ENCODE data around the gene ASXL1. TPM values are rescaled to one million over a fixed set of nuclear protein-coding genes. Genes with fewer than 3 reads are reported as not detected.

The ASXL1 gene
- polyA plus RNA-seq, 3 donors = 1.8 to 47.1 (median 2.8) TPM

GRCh38 chr20:32440069-32440757 is 82.1 kb downstream of the ASXL1 start:
- Histone ChIP-seq H3K4me2 (replicated peaks; ENCODE audit: extremely low read depth, low read length, poor library complexity, severe bottlenecking) (no peak overlapping the region), H3K4me3 (replicated peaks in 1 of 3; ENCODE audit: low read depth in 2 of 3, low read length in 3 of 3) (no peak overlapping the region), H3K4me1 (ENCODE audit: control insufficient read depth in 1 of 2, insufficient read depth in 2 of 2, low read length in 2 of 2) (no peaks in the 10 kb centered on the region), H2AFZ (ENCODE audit: insufficient read depth, low read depth, low read length, poor library complexity, severe bottlenecking) (no peak overlapping the region), H3K27ac (ENCODE audit: low read depth in 1 of 2, low read length in 2 of 2) (no peak overlapping the region), H3K9ac (ENCODE audit: insufficient read depth, low read length, poor library complexity, severe bottlenecking) (no peak overlapping the region), H3K9me3 (replicated peaks in 1 of 2; ENCODE audit: control insufficient read depth in 1 of 2, insufficient read depth in 1 of 2, low read length in 2 of 2) (no peaks in the 10 kb centered on the region), H3K79me2 (ENCODE audit: insufficient read depth, low read length) (no peaks in the 10 kb centered on the region), H3K27me3 (ENCODE audit: control insufficient read depth in 2 of 2, insufficient read depth in 2 of 2, low read length in 2 of 2) (no peaks in the 10 kb centered on the region), H4K20me1 (ENCODE audit: insufficient read depth, low read length) (no peaks in the 10 kb centered on the region), H3K36me3 (replicated peaks in 1 of 2; ENCODE audit: control insufficient read depth in 1 of 2, insufficient read depth in 2 of 2, low read length in 2 of 2) (peaks cover 49 to 96% of the 10 kb centered on the region in 2 donors)
- Mint-ChIP-seq H3K4me3 (no peak overlapping the region), H3K27ac (no peak overlapping the region), H3K4me1 (no peaks in the 10 kb centered on the region), H3K36me3 (peaks cover 61 to 64% of the 10 kb centered on the region in 2 donors), H3K27me3 (ENCODE audit: low read depth in 3 of 3) (no peaks in the 10 kb centered on the region), H3K9me3 (no peaks in the 10 kb centered on the region)
- DNase-seq = no peak
- intact Hi-C loops (cut with micrococcal nuclease) = no loop called here
- TF ChIP-seq CTCF (IDR thresholded peaks at IDR 0.05) = no peak
- WGBS (ENCODE audit: insufficient coverage) = 85% methylated on average over 4 of the region's 6 CpGs

GRCh38 chr20:32440758-32441078 is 82.6 kb downstream of the ASXL1 start:
- no peak overlapping the region for H3K4me3 ChIP-seq (replicated peaks in 1 of 3; ENCODE audit: low read depth in 2 of 3, low read length in 3 of 3)
- H3K4me1 ChIP-seq (ENCODE audit: control insufficient read depth in 1 of 2, insufficient read depth in 2 of 2, low read length in 2 of 2) = no peaks in the 10 kb centered on the region
- no peak for DNase-seq
- no peak overlapping the region for H3K4me3 Mint-ChIP-seq
- WGBS (ENCODE audit: insufficient coverage) = no CpG with 5 or more reads among the region's 4 CpGs
- peaks cover 61 to 64% of the 10 kb centered on the region in 2 donors for H3K36me3 Mint-ChIP-seq
- H3K9me3 ChIP-seq (replicated peaks in 1 of 2; ENCODE audit: control insufficient read depth in 1 of 2, insufficient read depth in 1 of 2, low read length in 2 of 2) = no peaks in the 10 kb centered on the region
- no peak overlapping the region for H3K9ac ChIP-seq (ENCODE audit: insufficient read depth, low read length, poor library complexity, severe bottlenecking)
- H3K4me2 ChIP-seq (replicated peaks; ENCODE audit: extremely low read depth, low read length, poor library complexity, severe bottlenecking) = no peak overlapping the region
- no peaks in the 10 kb centered on the region for H4K20me1 ChIP-seq (ENCODE audit: insufficient read depth, low read length)
- H3K27me3 ChIP-seq (ENCODE audit: control insufficient read depth in 2 of 2, insufficient read depth in 2 of 2, low read length in 2 of 2) = no peaks in the 10 kb centered on the region
- no peak for TF ChIP-seq CTCF (IDR thresholded peaks at IDR 0.05)
- H3K79me2 ChIP-seq (ENCODE audit: insufficient read depth, low read length) = no peaks in the 10 kb centered on the region
- no peaks in the 10 kb centered on the region for H3K27me3 Mint-ChIP-seq (ENCODE audit: low read depth in 3 of 3)
- no peak overlapping the region for H2AFZ ChIP-seq (ENCODE audit: insufficient read depth, low read depth, low read length, poor library complexity, severe bottlenecking)
- peaks cover 44 to 96% of the 10 kb centered on the region in 2 donors for H3K36me3 ChIP-seq (replicated peaks in 1 of 2; ENCODE audit: control insufficient read depth in 1 of 2, insufficient read depth in 2 of 2, low read length in 2 of 2)
- H3K27ac Mint-ChIP-seq = no peak overlapping the region
- H3K4me1 Mint-ChIP-seq = peaks cover 2% of the 10 kb centered on the region
- H3K9me3 Mint-ChIP-seq = no peaks in the 10 kb centered on the region
- no peak overlapping the region for H3K27ac ChIP-seq (ENCODE audit: low read depth in 1 of 2, low read length in 2 of 2)
- intact Hi-C loops (cut with micrococcal nuclease) = no loop called here
